Hematopoietic multipotent progenitor cell treated with erythropoietin and hydrocortisone succinate and interleukin-3 and kit ligand, for 6 days (in vitro differentiated cells): ENCODE measurements around the gene KAT7.
A peak's percentile ranks its signal among the peaks of the same experiment; 100 is the strongest.

Experiments
- DNase-seq: peaks from one replicate; pipeline ENCODE4 v3.0.0-alpha.2; 2015

The KAT7 gene

GRCh38 chr17:49760932-49761558, 27.4 kb upstream of the KAT7 start:
- DNase-seq, result peak; percentile 86

DNA sequence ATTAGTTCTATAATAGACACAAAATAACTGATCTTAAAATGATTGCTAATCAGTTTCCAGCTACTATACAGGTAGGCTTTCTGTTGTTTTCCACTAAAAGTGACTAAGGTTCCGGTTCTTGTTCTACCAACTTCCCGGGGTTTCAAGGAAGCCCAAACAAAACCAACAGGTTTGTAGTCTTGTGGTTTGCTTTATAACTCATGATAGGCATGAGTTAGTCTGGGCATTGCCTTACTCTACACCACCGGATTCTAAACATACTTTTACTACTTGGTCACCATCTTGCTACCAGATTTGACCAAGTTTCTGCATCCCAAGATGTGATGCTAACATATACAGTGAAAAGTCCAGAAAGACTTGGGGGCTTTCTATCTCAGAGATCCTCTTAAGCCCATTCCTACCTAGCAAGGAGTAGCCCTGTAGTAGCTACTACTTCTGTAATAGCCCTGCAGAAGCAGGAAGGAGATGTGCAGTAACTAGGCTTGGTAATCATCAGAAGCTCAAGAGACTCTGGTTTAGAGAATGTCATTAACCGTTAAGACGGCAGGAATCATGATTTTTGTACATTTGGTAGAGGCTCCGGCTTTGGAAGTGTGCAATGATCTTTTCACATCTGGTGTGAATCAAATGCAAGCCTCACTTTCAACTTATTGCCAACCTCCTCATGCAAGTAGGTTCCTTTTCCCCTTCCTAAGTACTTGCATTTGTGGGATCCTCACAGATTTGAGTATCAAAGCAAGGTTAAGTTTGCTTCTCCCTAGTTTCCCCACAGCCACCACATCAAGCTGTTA, 26.1 kb upstream of the KAT7 start:
- DNase-seq, result peak; percentile 40

GRCh38 chr17:49763735-49764558, 24.5 kb upstream of the KAT7 start, which contains the start of gene FAM117A:
Gene FAM117A, minus strand, starts transcription at chr17:49764131. Its CDS starts 44 bp downstream, at chr17:49764087.
- DNase-seq, result peak; percentile 100

GRCh38 chr17:49764559-49765180, 23.8 kb upstream of the KAT7 start:
- no peak for DNase-seq

DNA sequence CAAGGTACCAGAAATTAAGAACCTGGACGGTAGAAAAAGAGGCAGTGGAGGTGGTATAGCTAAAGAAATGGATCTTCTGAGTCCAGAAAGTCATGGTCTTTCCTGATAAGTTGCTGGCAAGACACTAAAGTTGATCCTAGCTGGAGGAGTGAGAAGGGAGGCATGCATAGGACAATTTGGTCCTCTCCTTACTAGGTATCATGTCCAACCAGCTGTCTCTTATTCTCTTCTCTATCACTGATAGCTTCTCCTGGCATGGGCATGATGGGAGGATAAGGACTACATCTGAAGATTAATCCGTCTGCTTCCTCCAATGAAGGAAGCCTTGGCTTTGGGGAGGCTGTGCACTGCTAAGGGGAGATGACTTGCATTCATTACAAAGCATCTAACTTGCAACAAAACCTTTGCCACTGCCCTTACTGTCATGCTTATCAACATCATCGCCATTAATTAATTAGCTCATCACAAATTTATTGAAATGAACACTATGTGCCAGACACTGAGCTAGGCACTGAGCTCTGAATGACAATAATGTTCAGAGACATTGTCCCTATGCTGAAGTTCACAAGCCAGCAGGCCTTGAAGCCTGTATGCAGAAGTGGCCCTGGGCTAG, 21.5 kb upstream of the KAT7 start:
- DNase-seq, result peak; percentile 80

DNA sequence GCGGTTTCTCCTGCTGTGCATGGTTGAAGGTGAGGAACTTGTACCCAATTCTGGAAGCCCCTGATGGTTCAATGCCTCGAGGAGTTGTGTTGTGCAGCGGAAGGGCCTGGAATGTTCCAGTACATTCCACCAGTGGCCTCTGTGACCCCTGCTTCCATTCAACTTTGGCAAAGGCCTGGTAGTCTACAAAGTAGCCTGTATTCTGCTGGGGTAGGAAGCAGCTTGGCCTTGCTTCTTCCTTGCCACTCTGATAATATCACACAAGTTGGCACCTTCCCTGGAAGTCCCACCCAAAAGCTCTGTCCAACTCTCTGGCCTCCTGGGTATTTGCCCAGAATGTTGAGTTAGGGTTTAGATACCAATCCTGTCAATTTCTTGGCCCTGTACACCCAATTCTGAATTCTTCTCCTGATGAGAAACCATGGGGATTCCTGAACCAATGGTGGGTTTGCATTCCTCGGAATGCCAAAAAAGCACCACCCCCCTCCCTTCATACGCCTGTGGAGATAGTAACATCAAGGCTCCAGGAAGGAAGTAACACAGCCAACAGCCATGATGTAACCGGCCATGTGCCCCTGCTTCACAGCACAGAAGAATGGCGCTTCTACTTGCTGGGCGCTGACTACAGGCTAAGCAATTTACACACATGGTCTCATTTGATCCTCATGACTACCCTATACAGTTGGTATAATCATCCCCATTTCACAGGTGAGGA, 12.8 kb upstream of the KAT7 start:
- peak; percentile 61 for DNase-seq

DNA sequence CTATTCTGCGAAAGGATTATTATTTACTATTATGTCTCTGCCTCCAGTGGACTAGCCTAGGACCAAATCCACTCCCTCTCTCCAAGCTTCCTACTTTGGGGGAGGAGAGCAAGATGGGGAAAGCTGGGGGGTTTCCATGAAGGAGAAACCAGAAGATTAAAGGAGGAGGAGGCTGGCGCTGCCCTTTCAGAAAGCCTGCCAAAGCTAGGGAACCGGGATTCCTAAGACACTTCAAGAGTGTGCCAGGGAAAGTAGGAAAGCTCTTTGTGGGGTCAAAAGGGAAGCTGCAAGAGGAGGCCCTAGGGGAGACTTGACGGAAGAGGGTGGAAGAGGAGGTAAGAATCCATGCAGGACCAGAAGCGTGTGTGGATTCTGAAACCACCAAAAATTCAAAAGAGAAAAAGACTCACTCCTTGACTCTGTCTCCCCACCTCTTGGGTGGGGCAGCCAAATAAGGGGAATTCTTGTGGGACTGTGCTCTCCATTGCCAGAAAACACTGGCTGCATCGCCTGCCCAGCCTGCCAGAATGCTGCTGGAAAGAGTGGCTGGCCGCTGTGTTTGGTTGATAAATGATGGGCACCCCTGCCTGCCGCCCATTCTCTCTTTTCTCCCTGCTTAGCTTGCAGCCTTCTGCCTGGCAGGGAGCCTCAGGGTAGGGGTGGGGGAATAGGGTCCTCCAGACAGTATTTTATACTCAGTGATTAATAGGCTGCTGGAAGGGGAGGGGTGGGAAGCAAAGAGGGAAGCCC, 11.8 kb upstream of the KAT7 start:
- DNase-seq, result no peak

GRCh38 chr17:49777563-49777962, 10.9 kb upstream of the KAT7 start:
- DNase-seq, result no peak

- DNase-seq, result peak; percentile 96
Observed at GRCh38 chr17:49779156-49779738, 9.2 kb upstream of the KAT7 start.

DNA sequence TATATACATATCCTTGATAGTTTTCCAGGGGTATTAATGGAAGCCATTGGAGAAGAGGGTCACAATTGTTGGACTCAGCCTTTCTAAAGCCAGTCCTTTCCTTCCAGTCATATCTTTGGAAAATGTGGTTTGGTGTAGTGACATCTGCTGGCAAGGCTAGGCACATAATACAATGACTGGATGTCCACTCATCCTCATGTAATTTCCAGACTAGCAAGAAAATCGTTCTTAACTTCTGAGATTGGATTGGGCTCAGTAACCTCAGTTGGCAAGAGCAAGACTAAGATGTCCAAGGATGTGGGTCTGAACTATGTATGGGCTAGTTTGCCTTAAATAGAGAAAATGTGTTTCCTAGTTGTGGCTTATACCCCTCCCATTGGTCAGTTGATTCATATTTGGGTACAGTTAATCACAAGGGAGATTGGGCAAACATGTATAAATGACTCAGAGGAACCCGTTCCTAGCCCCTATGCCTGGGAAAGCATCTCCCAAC, 8.7 kb upstream of the KAT7 start:
- peak; percentile 84 for DNase-seq

DNA sequence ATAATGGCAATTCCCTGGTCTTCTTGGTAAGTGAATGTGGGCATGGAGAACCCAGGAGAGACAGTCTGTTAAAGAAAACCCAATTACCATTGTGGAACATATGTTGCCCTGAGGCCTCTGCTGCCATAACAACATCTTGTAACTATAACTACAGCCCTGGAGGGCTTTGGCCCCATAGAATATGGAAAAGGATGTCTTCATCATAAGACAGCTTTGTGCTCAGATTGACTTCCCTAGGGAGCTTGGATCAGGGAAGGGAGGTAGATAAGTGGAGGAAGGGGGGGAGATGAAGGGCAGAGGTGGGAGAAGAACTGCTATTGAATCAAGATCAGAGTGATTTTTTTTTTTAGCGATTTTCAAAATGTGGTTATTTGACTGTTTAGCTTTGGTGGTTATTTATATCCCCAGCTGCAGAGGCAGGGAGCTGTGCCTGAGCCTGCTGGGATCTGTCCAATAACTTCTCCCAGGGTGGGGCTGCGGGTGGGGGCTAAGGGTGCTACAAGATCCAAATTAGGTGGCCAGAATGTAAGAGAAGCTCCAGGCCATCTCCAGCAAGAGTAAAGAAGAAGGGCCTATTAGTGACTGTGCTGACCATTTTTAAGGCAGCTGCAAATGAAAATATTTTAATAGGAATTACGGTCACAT, 5.3 kb upstream of the KAT7 start:
- no peak for DNase-seq

GRCh38 chr17:49783791-49784190, 4.7 kb upstream of the KAT7 start:
- no peak for DNase-seq

GRCh38 chr17:49784636-49785035, 3.8 kb upstream of the KAT7 start:
- DNase-seq, result no peak

GRCh38 chr17:49787884-49788477, 500 bp upstream of the KAT7 start:
- no peak for DNase-seq

DNA sequence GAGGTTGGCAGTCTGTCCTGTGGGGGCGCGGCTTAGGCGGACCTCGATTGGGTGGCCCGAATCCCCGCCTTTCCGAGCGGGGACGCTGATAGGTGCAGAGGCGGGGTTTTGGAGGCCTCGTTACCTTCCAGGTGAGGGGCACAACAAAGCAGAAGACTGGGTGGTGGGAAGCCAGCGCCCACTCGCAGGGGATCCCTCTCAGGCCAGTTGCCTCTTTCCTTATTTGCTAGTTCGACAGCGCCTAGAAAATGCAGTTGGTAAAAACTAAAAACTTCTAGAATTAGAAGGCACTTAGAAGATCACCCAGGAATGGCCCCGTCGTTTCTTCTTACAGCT, 730 bp downstream of the KAT7 start:
- DNase-seq, result no peak

- DNase-seq, result no peak
Observed at GRCh38 chr17:49793309-49793708, 4.8 kb downstream of the KAT7 start.

GRCh38 chr17:49795372-49795771, 6.9 kb downstream of the KAT7 start:
- no peak for DNase-seq

DNA sequence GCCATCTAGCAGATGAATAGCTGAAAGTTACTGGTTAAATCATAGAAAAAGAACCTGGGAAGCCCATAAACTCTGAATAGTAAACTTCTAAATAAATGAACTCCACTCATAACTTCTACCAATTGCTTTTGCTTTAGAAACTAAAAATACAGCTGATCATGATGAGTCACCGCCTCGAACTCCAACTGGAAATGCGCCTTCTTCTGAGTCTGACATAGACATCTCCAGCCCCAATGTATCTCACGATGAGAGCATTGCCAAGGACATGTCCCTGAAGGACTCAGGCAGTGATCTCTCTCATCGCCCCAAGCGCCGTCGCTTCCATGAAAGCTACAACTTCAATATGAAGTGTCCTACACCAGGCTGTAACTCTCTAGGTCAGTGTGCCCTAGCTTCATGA, 9.7 kb downstream of the KAT7 start:
- DNase-seq, result no peak

GRCh38 chr17:49798738-49799137, 10.3 kb downstream of the KAT7 start:
- DNase-seq, result no peak

DNA sequence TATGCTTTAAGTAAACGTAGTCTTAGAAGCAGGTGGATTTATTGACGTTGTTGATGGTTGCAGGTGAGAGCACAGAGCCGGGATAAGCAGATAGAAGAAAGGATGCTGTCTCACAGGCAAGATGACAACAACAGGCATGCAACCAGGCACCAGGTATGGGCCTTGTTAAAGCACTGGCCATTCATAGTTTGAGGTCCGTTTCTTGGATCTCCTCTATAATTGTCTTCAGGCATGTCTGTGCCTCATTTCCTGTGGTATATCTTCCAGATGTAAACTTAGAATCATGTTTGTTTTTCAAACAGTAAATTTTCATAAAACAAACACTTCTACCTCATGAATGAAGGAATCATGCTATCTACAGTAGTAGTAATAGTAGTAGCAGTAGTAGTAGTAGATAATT, 20.6 kb downstream of the KAT7 start:
- DNase-seq, result no peak
